GM12878 (cell line): ENCODE data around the gene SNAP47. TPM values are rescaled to one million over a fixed set of nuclear protein-coding genes. Genes with fewer than 3 reads are reported as not detected.

Source experiments
- ATAC-seq: fragments of 200-7000 bp; cut with Tn5 transposase; 3 replicates; pipeline ENCODE4 v1.9.1; 2020; ENCODE audit warnings: mild to moderate bottlenecking, moderate library complexity
- BruUV-seq: library from RNA; stranded (reverse); fragments of 400-500 nt; replicated peaks from 2 replicates; lab custom pipeline; 2021; lab: Mats Ljungman, UMichigan
- CTCF ChIA-PET: fragments of 300-600 bp; sonication (Branson Sonifier 250); formaldehyde crosslinking; extraction: SDS; loops from one replicate; lab custom pipeline; 2021; ENCODE audit warnings: inconsistent platforms; lab: Yijun Ruan, JAX
- POLR2A ChIA-PET: fragments of 350-600 bp; formaldehyde crosslinking; extraction: SDS; loops from one replicate; lab custom pipeline; 2021; ENCODE audit warnings: inconsistent platforms; lab: Charles Lee
- RAD21 ChIA-PET: fragments of 300-600 bp; sonication (Branson Sonifier 250); formaldehyde crosslinking; loops from one replicate; lab custom pipeline; 2023; ENCODE audit warnings: antibody characterized with exemption; ENCODE audit not compliant: unreplicated experiment; lab: Charles Lee
- SMC1A ChIA-PET: fragments of 300-600 bp; sonication (Branson Sonifier 250); formaldehyde crosslinking; loops from one replicate; lab custom pipeline; 2023; ENCODE audit not compliant: unreplicated experiment, uncharacterized antibody; lab: Charles Lee
- DNase-seq: peaks from one replicate; pipeline ENCODE4 v3.0.0-alpha.2; 2011; ENCODE audit warnings: low read depth, low spot score
- FAIRE-seq: peaks from 3 replicates; lab custom pipeline; 2011; peaks lifted over from hg19 to GRCh38; lab: Jason Lieb, UNC
- H2AFZ ChIP-seq: 2 replicates; pipeline ENCODE4 v1.6.0; 2011; ENCODE audit warnings: low read depth, low read length, control low read depth; ENCODE audit not compliant: control insufficient read depth
- H3K27ac ChIP-seq: 2 replicates; pipeline ENCODE4 v1.5.1; 2011; ENCODE audit warnings: control low read depth; ENCODE audit not compliant: control insufficient read depth, insufficient read depth
- H3K27me3 ChIP-seq, 2 experiments: replicated peaks in 1 of 2; 2 replicates each; pipeline versions ENCODE4 v1.6.0 to v1.6.1; 2011; ENCODE audit warnings: low read length in 1 of 2; ENCODE audit not compliant: control insufficient read depth in 2 of 2, insufficient read depth in 2 of 2
- H3K36me3 ChIP-seq, 2 experiments: 2 replicates each; pipeline ENCODE4 v1.5.1; 2011; ENCODE audit warnings: low read length in 1 of 2; ENCODE audit not compliant: control insufficient read depth in 2 of 2, insufficient read depth in 2 of 2
- H3K4me1 ChIP-seq: 2 replicates; pipeline ENCODE4 v1.6.1; 2011; ENCODE audit warnings: mild to moderate bottlenecking, low read length, moderate library complexity, mixed read lengths; ENCODE audit not compliant: control insufficient read depth, insufficient read depth
- H3K4me2 ChIP-seq: 2 replicates; pipeline ENCODE4 v1.6.0; 2011; ENCODE audit warnings: control low read depth; ENCODE audit not compliant: control insufficient read depth, insufficient read depth
- H3K4me3 ChIP-seq: fragments of 200-600 bp; sonication (generic); 2 replicates; pipeline ENCODE4 v1.5.1; 2016
- H3K79me2 ChIP-seq: 2 replicates; pipeline ENCODE4 v1.6.0; 2011; ENCODE audit warnings: low read length; ENCODE audit not compliant: control insufficient read depth, insufficient read depth
- H3K9ac ChIP-seq: 2 replicates; pipeline ENCODE4 v1.8.0; 2011; ENCODE audit warnings: low read length, control low read depth, mixed read lengths; ENCODE audit not compliant: control insufficient read depth, insufficient read depth
- H3K9me3 ChIP-seq: replicated peaks from 3 replicates; pipeline ENCODE4 v1.5.1; 2011; ENCODE audit warnings: mild to moderate bottlenecking, low read length; ENCODE audit not compliant: control insufficient read depth, insufficient read depth
- H4K20me1 ChIP-seq: 2 replicates; pipeline ENCODE4 v1.6.0; 2011; ENCODE audit not compliant: control insufficient read depth, insufficient read depth
- E2F4 ChIP-seq: IDR thresholded peaks from 2 replicates; pipeline ENCODE4 v1.6.1; 2012; ENCODE audit warnings: low read depth, low read length, improper control_type of control experiment
- IKZF2 ChIP-seq, 2 experiments: fragments of 450-650 bp; IDR thresholded peaks; 2 replicates each; pipeline ENCODE4 v1.6.1; 2017; ENCODE audit warnings: mild to moderate bottlenecking in 2 of 2, moderate library complexity in 2 of 2
- IRF4 ChIP-seq: IDR thresholded peaks from 2 replicates; pipeline ENCODE4 v1.6.1; 2011; ENCODE audit warnings: low read depth, low read length
- LARP7 ChIP-seq: fragments of 450-650 bp; IDR thresholded peaks from 2 replicates; pipeline ENCODE4 v1.6.1; 2017; ENCODE audit warnings: mild to moderate bottlenecking
- NKRF ChIP-seq: fragments of 450-650 bp; conservative IDR thresholded peaks from 2 replicates; pipeline ENCODE4 v1.6.1; 2017; ENCODE audit warnings: mild to moderate bottlenecking, moderate library complexity
- SMAD1 ChIP-seq: fragments of 450-650 bp; IDR thresholded peaks from 2 replicates; pipeline ENCODE4 v1.6.1; 2018; ENCODE audit warnings: mild to moderate bottlenecking, low read depth; ENCODE audit not compliant: partially characterized antibody
- SMARCA5 ChIP-seq: fragments of 450-650 bp; IDR thresholded peaks from 2 replicates; pipeline ENCODE4 v1.6.1; 2017; ENCODE audit warnings: mild to moderate bottlenecking
- STAT3 ChIP-seq: IDR thresholded peaks from 2 replicates; pipeline ENCODE4 v1.6.1; 2011; ENCODE audit warnings: low read depth, low read length, improper control_type of control experiment
- TARDBP ChIP-seq: IDR thresholded peaks from 2 replicates; pipeline ENCODE4 v1.6.1; 2016; ENCODE audit warnings: borderline replicate concordance
- WGBS: methylation state at CpG from one replicate; pipeline ENCODE4 v1.1.6; 2016; ENCODE audit warnings: low lambda C conversion rate; ENCODE audit not compliant: insufficient replicate concordance, insufficient coverage; ENCODE audit errors: missing lambda C conversion rate; 5-methylcytosine and 5-hydroxymethylcytosine counted together
- in situ Hi-C: fragments of 300-500 bp; cut with MboI; formaldehyde crosslinking; loops from 9 replicates; pipeline ENCODE4 v1.14.3; 2018; ENCODE audit warnings: mixed read lengths
- intact Hi-C: fragments of 100-400 bp; cut with micrococcal nuclease; formaldehyde crosslinking; loops from one replicate; pipeline ENCODE4 v1.14.2; 2022; ENCODE audit not compliant: unreplicated experiment
- polyA plus RNA-seq, 11 experiments: library from polyadenylated mRNA; depleted of rRNA in 4 of 11; unstranded in 6 of 11; stranded (reverse) in 5 of 11; fragments of >200 nt; fragmentation: Nextera tagmentation in 4 of 11; fragmentation: Illumina TruSeq in 1 of 11; extraction: Ambion mirVana in 4 of 11; extraction: Trizol in 1 of 11; gene quantifications; 1 replicate in 1 of 11; 2 replicates in 10 of 11; pipeline versions ENCODE4 v1.2.1 to v1.2.3, GENCODE V29; 2011 to 2016; ENCODE audit warnings: inconsistent platforms in 2 of 11, missing spikeins in 2 of 11, low read depth in 1 of 11
- total RNA-seq, 4 experiments: library from RNA; depleted of rRNA in 3 of 4; stranded (reverse); fragments of >200 nt in 3 of 4; fragmentation: Illumina TruSeq in 1 of 4; extraction: Trizol in 1 of 4; gene quantifications; 2 replicates each; pipeline versions ENCODE4 v1.2.1 to v1.2.3, GENCODE V29; 2013 to 2021
- TF ChIP-seq, protein P1 (sequence below): fragments of 150-350 bp; IDR thresholded peaks from 2 replicates; pipeline ENCODE4 v1.6.1; 2016; ENCODE audit warnings: low read depth, low read length
- TF ChIP-seq, protein P2 (sequence below): IDR thresholded peaks from 2 replicates; pipeline ENCODE4 v1.6.1; 2012; ENCODE audit warnings: low read length, inconsistent platforms
- TF ChIP-seq, protein P3 (sequence below): fragments of 450-650 bp; IDR thresholded peaks from 2 replicates; pipeline ENCODE4 v1.6.1; 2016; ENCODE audit warnings: mild to moderate bottlenecking
- TF ChIP-seq, protein P4 (sequence below): IDR thresholded peaks from 2 replicates; pipeline ENCODE4 v1.6.1; 2011; ENCODE audit warnings: low read depth, low read length, improper control_type of control experiment, borderline replicate concordance
- TF ChIP-seq, protein P5 (sequence below): IDR thresholded peaks from 2 replicates; pipeline ENCODE4 v1.6.1; 2012; ENCODE audit warnings: low read depth, low read length, improper control_type of control experiment

SNAP47 gene
- total and polyA plus RNA-seq, 10 of the 15 experiments (the other 5 are each of a cell fraction or from before 2014, with no cell fraction given): 1.3 to 39.6 (median 25.2) TPM

DNA sequence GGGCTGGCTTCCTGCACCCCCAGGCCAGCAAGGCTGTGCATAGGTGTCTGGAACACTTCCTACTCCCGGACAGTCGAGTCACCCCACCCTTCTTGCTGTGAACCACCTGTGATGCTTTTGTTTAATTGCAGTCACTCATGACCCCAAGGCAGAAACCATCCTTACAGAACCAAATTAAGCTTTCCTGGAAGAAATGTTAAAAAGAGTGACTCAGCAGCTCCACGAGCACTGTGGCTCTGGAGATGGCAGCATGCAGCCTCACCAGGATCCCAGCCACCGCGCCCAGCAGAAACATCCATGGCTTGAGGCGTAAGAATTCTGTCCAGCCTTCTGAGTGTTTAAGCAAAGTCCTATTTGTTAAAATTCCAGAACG is 28.8 kb downstream of the SNAP47 start:
- intact Hi-C loops: loop anchor here (5.0 to 10.0 kb wide), 2 partner anchors 188 to 311 kb away; no protein-coding TSS in a partner anchor
- 93% methylated on average over 7 of the region's 7 CpGs for WGBS
- CTCF ChIA-PET: interaction anchor here (1.1 to 1.3 kb wide), 3 partner anchors 192 to 282 kb away, joined by 3 read pairs; no protein-coding TSS in a partner anchor

More for the DNA sequence above, 28.8 kb downstream of the SNAP47 start:
- DNase-seq (no peak), FAIRE-seq (no peak), ATAC-seq (no peak)
- no peaks in the 10 kb centered on the region for H3K27me3 ChIP-seq
- POLR2A ChIA-PET: interaction anchor here (1.1 kb wide), 1 partner anchor 24 kb away, joined by 4 read pairs; no protein-coding TSS in a partner anchor
- no peak overlapping the region for H3K9ac ChIP-seq
- no peak overlapping the region for H3K27ac ChIP-seq
- no TSS peak for BruUV-seq
- SMC1A ChIA-PET: no interaction called here
- TF ChIP-seq STAT3: no peak
- TF ChIP-seq, protein P1, sequence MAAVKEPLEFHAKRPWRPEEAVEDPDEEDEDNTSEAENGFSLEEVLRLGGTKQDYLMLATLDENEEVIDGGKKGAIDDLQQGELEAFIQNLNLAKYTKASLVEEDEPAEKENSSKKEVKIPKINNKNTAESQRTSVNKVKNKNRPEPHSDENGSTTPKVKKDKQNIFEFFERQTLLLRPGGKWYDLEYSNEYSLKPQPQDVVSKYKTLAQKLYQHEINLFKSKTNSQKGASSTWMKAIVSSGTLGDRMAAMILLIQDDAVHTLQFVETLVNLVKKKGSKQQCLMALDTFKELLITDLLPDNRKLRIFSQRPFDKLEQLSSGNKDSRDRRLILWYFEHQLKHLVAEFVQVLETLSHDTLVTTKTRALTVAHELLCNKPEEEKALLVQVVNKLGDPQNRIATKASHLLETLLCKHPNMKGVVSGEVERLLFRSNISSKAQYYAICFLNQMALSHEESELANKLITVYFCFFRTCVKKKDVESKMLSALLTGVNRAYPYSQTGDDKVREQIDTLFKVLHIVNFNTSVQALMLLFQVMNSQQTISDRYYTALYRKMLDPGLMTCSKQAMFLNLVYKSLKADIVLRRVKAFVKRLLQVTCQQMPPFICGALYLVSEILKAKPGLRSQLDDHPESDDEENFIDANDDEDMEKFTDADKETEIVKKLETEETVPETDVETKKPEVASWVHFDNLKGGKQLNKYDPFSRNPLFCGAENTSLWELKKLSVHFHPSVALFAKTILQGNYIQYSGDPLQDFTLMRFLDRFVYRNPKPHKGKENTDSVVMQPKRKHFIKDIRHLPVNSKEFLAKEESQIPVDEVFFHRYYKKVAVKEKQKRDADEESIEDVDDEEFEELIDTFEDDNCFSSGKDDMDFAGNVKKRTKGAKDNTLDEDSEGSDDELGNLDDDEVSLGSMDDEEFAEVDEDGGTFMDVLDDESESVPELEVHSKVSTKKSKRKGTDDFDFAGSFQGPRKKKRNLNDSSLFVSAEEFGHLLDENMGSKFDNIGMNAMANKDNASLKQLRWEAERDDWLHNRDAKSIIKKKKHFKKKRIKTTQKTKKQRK: no peak
- TF ChIP-seq NKRF: no peak
- no peak for TF ChIP-seq IKZF2 (IDR thresholded peaks at IDR 0.05)
- no peak for TF ChIP-seq SMAD1
- TF ChIP-seq, protein P2, sequence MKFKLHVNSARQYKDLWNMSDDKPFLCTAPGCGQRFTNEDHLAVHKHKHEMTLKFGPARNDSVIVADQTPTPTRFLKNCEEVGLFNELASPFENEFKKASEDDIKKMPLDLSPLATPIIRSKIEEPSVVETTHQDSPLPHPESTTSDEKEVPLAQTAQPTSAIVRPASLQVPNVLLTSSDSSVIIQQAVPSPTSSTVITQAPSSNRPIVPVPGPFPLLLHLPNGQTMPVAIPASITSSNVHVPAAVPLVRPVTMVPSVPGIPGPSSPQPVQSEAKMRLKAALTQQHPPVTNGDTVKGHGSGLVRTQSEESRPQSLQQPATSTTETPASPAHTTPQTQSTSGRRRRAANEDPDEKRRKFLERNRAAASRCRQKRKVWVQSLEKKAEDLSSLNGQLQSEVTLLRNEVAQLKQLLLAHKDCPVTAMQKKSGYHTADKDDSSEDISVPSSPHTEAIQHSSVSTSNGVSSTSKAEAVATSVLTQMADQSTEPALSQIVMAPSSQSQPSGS: no peak
- TF ChIP-seq, protein P3, sequence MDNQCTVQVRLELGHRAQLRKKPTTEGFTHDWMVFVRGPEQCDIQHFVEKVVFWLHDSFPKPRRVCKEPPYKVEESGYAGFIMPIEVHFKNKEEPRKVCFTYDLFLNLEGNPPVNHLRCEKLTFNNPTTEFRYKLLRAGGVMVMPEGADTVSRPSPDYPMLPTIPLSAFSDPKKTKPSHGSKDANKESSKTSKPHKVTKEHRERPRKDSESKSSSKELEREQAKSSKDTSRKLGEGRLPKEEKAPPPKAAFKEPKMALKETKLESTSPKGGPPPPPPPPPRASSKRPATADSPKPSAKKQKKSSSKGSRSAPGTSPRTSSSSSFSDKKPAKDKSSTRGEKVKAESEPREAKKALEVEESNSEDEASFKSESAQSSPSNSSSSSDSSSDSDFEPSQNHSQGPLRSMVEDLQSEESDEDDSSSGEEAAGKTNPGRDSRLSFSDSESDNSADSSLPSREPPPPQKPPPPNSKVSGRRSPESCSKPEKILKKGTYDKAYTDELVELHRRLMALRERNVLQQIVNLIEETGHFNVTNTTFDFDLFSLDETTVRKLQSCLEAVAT: no peak
- TF ChIP-seq, protein P4, sequence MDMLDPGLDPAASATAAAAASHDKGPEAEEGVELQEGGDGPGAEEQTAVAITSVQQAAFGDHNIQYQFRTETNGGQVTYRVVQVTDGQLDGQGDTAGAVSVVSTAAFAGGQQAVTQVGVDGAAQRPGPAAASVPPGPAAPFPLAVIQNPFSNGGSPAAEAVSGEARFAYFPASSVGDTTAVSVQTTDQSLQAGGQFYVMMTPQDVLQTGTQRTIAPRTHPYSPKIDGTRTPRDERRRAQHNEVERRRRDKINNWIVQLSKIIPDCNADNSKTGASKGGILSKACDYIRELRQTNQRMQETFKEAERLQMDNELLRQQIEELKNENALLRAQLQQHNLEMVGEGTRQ: no peak
- TF ChIP-seq LARP7: no peak
- TF ChIP-seq IRF4: no peak
- TF ChIP-seq E2F4: no peak
- TF ChIP-seq, protein P5, sequence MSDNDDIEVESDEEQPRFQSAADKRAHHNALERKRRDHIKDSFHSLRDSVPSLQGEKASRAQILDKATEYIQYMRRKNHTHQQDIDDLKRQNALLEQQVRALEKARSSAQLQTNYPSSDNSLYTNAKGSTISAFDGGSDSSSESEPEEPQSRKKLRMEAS: no peak
- no peak for TF ChIP-seq SMARCA5
- TF ChIP-seq TARDBP: no peak
- H3K4me3 ChIP-seq: no peak overlapping the region
- H3K4me2 ChIP-seq: no peak overlapping the region
- no peak overlapping the region for H2AFZ ChIP-seq
- H3K9me3 ChIP-seq: peaks cover 7% of the 10 kb centered on the region; the same call in 2 of the 3 replicates
- in situ Hi-C loops: loop anchor here (5.0 kb wide), 1 partner anchor 188 kb away; no protein-coding TSS in a partner anchor
- no peaks in the 10 kb centered on the region; the same call in none of the 2 replicates for H3K79me2 ChIP-seq
- peaks cover 34 to 39% of the 10 kb centered on the region in 2 experiments for H3K36me3 ChIP-seq
- peaks cover 25% of the 10 kb centered on the region for H3K4me1 ChIP-seq
- RAD21 ChIA-PET: no interaction called here
- H4K20me1 ChIP-seq: no peaks in the 10 kb centered on the region; the same call in 1 of the 2 replicates
